GM13976 (cell line): ENCODE results near the gene ANTXR1.

ENCODE experiments used
- DNase-seq: peaks from one replicate; pipeline ENCODE4 v3.0.0; 2012; ENCODE audit warnings: low spot score
- CTCF ChIP-seq: IDR thresholded peaks from 2 replicates; pipeline ENCODE4 v1.5.1; 2012; ENCODE audit warnings: borderline replicate concordance, mild to moderate bottlenecking; ENCODE audit not compliant: insufficient read depth; ENCODE audit errors: extremely low read depth, missing control alignments, control extremely low read depth
- in situ Hi-C: fragments of 300-500 bp; cut with MboI; formaldehyde crosslinking; loops from one replicate; pipeline ENCODE4 v1.12.0; 2022; ENCODE audit warnings: low sequenced_read_pairs, mixed read lengths, inconsistent platforms; ENCODE audit not compliant: unreplicated experiment

Gene ANTXR1

GRCh38 chr2:69131452-69131851 lies 118.5 kb downstream of the ANTXR1 start:
- no peak for TF ChIP-seq CTCF
- in situ Hi-C loops = no loop called here
- DNase-seq = no peak

- in situ Hi-C loops = no loop called here
- no peak for DNase-seq
- TF ChIP-seq CTCF = no peak
Observed at GRCh38 chr2:69131983-69132675, 119.2 kb downstream of the ANTXR1 start.

GRCh38 chr2:69132960-69133590 lies 120.1 kb downstream of the ANTXR1 start:
- TF ChIP-seq CTCF = no peak
- in situ Hi-C loops = no loop called here
- no peak for DNase-seq

DNA sequence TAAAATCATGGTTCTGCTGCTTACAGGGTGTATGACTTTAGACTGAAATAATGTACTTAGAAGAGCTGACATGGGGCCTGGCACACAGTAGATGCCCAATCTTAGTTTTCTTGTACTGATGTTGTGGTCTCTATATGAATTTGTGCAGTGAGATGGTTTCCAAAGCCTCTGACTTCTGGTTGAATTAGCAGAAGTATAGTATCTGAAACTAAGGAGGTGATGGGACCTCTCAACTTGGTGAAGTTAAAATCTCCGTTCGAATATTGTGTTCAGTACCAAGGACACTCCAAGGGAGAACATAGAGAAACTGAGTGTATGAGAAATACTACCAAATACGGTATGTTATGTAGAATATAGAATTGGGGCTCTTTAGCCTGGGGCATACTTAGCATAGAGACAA lies 120.9 kb downstream of the ANTXR1 start:
- in situ Hi-C loops = no loop called here
- no peak for DNase-seq
- no peak for TF ChIP-seq CTCF

- in situ Hi-C loops = no loop called here
- TF ChIP-seq CTCF = no peak
- no peak for DNase-seq
Observed at GRCh38 chr2:69134306-69134945, 121.4 kb downstream of the ANTXR1 start.

DNA sequence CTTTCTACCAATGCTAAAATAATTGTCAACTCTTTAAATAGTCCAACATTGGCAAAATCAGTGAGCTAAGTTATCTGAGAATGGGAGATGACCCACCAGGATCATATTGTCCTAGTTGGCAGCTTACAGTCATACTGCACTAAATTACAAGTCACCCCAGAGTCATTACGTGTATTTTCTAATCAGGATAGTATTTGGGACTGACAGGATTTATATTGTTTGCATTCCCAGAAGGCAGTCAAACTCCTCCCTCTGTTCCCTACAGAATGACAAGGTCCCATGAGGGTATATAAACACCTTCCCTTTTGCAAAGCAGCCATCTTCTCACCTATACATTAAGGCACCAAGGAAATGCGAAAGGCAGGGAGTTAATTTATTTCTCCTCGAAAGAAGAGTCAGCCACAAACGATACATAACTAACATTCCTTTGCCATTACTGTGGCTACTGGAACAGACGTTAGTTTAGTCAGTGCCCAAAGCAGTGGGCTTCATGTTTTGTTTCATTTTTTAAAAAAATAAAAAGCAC lies 125.3 kb downstream of the ANTXR1 start:
- in situ Hi-C loops = no loop called here
- DNase-seq = no peak
- no peak for TF ChIP-seq CTCF
